Stimulated activated CD4-positive, alpha-beta T cell treated with anti-CD3 and anti-CD28 coated beads, Interleukin-12 subunit alpha, Interleukin-12 subunit beta, amount 100 ng/mL, for 24 hours (primary cell): ENCODE results near the gene SLC35B2.

Experiments
- DNase-seq, 2 experiments: peaks; one replicate each; pipeline ENCODE4 v3.0.0-alpha.2; 2020; ENCODE audit warnings: low read depth in 2 of 2

Gene SLC35B2

DNA sequence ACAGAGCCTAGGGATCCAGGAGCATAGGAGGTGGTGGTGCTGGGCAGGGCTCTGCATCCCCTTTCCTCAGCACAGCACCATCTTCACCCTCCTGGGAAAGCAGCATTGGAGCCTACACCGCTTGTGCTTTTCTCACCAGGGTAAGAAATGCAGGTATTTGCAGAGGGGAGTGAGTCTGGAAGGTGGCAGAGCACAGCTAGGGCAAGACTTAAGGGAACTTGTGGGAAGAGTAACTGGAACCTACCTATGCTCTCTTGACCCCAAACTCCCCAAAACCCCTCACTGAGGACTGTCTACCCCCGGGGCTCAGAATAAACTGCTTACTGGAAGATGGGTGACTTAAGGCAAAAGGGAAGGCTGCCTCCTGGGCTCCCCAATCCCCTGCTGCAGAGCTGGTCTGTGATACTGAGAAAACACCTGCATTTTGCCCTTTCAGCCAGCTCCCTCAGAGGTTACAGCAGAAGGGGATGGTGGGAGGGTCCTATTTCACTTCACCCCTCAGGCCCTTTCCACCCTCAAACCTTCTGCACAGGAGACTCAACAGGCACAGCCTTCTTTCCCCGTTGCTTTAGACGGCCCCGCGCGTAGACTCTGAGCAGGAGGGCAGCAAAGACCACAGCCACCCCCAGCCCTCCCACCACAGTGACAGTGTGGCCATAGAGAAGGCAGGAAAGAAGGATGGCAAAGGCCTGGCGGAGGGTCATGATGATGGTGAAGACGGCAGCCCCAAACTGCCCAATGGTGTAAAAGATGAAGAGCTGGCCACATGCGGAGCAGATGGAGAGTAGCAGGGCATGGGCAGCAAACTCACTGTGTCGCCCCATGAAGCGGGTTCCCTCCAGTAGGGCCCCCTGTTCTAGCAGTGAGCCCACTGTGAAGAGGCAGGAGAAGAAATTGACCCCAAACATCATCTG lies 2.9 kb downstream of the SLC35B2 start:
- peak in 1 of 2 experiments; percentile 39 for DNase-seq

GRCh38 chr6:44253307-44254101 lies 3.8 kb downstream of the SLC35B2 start:
- DNase-seq: no peak

DNA sequence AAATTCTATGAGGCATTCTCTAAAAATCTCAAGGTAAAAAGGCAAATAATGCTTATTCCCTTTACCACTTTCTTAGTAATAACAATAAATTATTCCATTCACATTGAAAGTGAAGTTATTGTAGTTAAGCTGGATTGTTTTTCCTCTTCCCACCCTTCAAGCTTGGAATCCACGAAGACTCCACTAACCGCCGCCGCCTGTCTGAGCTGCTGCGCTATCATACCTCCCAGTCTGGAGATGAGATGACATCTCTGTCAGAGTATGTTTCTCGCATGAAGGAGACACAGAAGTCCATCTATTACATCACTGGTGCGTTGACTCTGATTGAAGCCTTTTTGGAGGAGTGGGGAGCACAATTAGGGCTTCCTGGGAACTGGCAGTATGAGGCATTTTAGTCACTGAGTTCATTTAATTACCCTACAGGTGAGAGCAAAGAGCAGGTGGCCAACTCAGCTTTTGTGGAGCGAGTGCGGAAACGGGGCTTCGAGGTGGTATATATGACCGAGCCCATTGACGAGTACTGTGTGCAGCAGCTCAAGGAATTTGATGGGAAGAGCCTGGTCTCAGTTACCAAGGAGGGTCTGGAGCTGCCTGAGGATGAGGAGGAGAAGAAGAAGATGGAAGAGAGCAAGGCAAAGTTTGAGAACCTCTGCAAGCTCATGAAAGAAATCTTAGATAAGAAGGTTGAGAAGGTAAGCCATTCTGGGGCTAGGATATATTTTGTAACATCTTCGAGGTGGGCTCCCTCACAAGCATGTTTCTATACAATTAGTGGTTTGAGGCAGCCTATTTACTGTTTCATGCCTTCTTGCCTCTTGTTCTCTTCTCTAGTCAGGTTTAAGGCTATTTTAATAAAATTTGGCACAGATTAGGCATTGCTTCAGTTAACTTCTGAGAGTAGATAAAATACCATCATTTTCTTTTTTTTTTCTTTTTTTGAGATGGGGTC lies 5.5 kb downstream of the SLC35B2 start:
- no peak for DNase-seq

- DNase-seq: no peak
These were observed 6.6 kb downstream of the SLC35B2 start for GRCh38 chr6:44250718-44251123.

GRCh38 chr6:44250067-44250717 lies 7.1 kb downstream of the SLC35B2 start:
- no peak for DNase-seq

- no peak for DNase-seq
These were observed 8.1 kb downstream of the SLC35B2 start for GRCh38 chr6:44249082-44249748.

- DNase-seq: no peak
These were observed 8.7 kb downstream of the SLC35B2 start for GRCh38 chr6:44248579-44248978.

- peak; percentile 77 for DNase-seq
These were observed 9.7 kb downstream of the SLC35B2 start for GRCh38 chr6:44247338-44248302.

DNA sequence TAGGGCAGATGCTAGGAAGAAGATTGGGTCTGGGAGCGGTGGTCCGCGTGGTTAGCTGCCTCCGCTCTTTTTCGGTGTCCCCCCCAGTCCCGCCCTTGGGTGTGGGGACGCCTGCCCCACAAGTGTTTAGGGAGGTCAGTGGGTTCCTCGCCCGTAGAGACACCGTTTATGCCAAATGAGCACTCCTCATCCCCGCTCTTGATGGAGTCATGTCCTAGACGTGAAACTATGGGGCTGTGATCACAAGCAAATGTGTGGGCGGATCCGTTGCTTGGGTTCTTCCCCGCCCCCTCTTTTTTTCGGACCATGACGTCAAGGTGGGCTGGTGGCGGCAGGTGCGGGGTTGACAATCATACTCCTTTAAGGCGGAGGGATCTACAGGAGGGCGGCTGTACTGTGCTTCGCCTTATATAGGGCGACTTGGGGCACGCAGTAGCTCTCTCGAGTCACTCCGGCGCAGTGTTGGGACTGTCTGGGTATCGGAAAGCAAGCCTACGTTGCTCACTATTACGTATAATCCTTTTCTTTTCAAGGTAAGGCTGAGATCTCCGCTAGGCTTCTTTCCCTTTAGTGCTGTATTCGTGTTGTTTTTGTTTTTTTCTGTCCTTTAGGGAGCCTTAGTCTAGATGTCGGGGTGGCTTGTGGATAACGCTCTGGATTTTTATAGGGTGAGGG lies 10.5 kb downstream of the SLC35B2 start, which contains the start of gene HSP90AB1:
TSS of gene HSP90AB1 (plus strand) at position 439 of the 675 bp plus-strand sequence. CDS start 1,529 bp downstream, outside the sequence.
- peak; percentile 93 to 96 for DNase-seq

GRCh38 chr6:44245912-44246662 lies 11.2 kb downstream of the SLC35B2 start:
- DNase-seq: peak; percentile 74 to 85

GRCh38 chr6:44245391-44245911 lies 11.9 kb downstream of the SLC35B2 start:
- DNase-seq: no peak

- DNase-seq: no peak
These were observed 14.0 kb downstream of the SLC35B2 start for GRCh38 chr6:44243345-44243744.

- no peak for DNase-seq
These were observed 18.5 kb downstream of the SLC35B2 start for GRCh38 chr6:44238687-44239350.

- peak; percentile 55 to 65 for DNase-seq
These were observed 19.4 kb downstream of the SLC35B2 start for GRCh38 chr6:44237813-44238433.

DNA sequence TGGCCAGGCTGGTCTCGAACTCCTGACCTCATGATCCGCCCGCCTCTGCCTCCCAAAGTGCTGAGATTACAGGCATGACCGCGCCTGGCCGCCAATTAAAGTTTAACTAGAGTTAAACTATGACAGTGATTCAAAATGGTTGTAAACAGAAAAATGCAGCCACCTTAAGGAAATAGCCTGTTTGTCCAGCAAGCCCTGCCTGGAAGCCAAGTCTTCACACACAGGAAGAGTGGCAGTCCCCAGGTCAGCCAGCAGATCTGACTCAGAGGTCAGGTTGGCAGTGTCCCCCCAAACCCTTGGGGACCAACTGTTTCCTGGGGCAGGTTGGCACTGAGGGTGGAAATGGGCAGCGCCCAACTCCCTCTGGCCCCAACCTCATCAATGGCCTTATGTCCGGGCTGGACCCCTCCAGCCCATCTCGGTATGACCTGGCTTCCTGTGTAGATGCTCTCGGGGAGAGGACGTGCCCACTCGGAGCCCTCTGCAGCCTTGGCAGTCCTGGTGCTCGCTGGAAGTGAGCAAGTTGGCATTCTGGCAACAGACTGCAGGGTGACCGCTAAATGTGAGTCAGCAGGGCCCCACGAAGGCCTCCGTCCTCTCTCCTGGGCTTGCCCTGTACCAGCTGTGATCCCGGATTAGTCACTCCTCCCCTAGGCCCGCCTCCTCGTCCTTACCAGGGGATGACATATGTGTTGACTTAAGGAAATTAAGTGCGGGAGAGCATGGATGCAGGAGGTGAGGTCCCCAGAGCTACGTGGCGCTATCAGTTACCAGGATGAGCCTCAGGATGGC lies 20.1 kb downstream of the SLC35B2 start:
- DNase-seq: peak; percentile 50 to 67
